Activated B cell treated with CpG ODN at 0.5 μM for 24 hours (primary cell): Measurements from ENCODE around the gene STRN4. TPM values are rescaled to one million over a fixed set of nuclear protein-coding genes. Genes with fewer than 3 reads are reported as not detected.

ENCODE experiments used
- ATAC-seq: fragments of 200-7000 bp; cut with Tn5 transposase; one replicate; pipeline ENCODE4 v1.10.0; 2021; ENCODE audit warnings: low read depth, mild to moderate bottlenecking, moderate library complexity
- CTCF ChIA-PET: fragments of 350-600 bp; sonication (Branson Sonifier 250); formaldehyde crosslinking; loops from one replicate; lab custom pipeline; 2021; ENCODE audit warnings: antibody characterized with exemption; lab: Charles Lee
- POLR2A ChIA-PET: fragments of 350-600 bp; sonication (Branson Sonifier 250); formaldehyde crosslinking; loops from one replicate; lab custom pipeline; 2021; ENCODE audit warnings: antibody characterized with exemption; lab: Charles Lee
- DNase-seq: peaks from one replicate; pipeline ENCODE4 v3.0.0; 2022
- H3K27ac Mint-ChIP-seq: one replicate; pipeline ENCODE4 v1.8.0; 2020; ENCODE audit warnings: mixed read lengths
- H3K27me3 Mint-ChIP-seq: one replicate; pipeline ENCODE4 v1.8.0; 2021; ENCODE audit warnings: mixed read lengths
- H3K36me3 Mint-ChIP-seq: one replicate; pipeline ENCODE4 v1.8.0; 2021; ENCODE audit warnings: low read depth, mixed read lengths
- H3K4me1 Mint-ChIP-seq: one replicate; pipeline ENCODE4 v1.8.0; 2021; ENCODE audit warnings: mixed read lengths
- H3K4me3 Mint-ChIP-seq: one replicate; pipeline ENCODE4 v1.8.0; 2020; ENCODE audit warnings: mild to moderate bottlenecking, mixed read lengths
- H3K9me3 Mint-ChIP-seq: one replicate; pipeline ENCODE4 v1.8.0; 2020; ENCODE audit warnings: mixed read lengths
- CTCF ChIP-seq: fragments of 200-600 bp; IDR thresholded peaks from one replicate; pipeline ENCODE4 v1.8.0; 2022; ENCODE audit warnings: antibody characterized with exemption, mild to moderate bottlenecking
- intact Hi-C: fragments of 100-400 bp; cut with micrococcal nuclease; formaldehyde crosslinking; loops from one replicate; pipeline ENCODE4 v1.15.1; 2024
- total RNA-seq: library from RNA; stranded (reverse); gene quantifications from 2 replicates; pipeline ENCODE4 v1.2.3, GENCODE V29; 2022

Gene STRN4
- total RNA-seq, 1 donor from 2014 or later = 90.4 TPM

DNA sequence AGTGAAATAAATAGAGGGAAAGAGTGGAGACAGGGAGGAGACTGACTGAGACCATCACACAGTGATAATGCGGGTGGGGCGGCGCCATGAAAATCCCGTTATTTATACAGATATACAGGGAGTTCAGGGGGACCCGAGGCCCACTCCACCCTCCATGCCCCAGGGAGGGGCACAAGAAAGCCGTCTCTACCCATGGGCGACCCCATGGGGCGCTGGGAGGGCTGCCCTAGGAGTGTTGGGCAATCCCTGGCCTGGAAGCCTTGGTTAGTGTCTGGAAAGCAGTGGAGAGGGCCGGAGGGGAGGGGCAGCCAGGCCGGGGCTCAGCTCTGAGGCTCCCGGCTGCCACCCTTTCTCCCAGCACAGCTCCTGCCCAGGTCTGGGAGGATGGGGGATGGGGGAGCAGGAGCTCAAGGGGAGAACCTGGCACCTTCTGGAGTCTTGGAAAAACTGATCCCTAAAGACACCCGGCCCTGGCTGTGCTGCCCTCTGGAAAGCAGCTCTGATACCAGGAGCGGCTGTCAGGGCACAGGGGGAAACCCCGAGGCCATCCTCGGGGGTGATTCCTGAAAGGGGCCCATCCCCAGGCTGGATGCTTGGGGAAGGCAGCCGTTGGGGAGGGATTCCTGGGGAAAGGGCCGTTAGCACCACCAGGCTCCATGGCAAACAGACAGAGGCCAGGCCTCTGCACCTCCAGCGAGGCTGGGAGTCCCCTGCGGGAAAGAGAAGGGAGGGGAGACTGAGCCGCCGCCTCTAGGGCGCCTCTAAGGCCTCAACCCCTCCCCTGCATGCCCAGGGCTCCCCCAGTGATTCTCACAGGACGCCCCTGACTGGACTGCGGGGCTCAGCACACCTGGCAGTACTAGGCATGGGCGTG, 26.4 kb downstream of the STRN4 start:
- DNase-seq (no peak), ATAC-seq (no peak)
- intact Hi-C loops = loop anchor here (1.0 to 2.0 kb wide), 4 partner anchors 8 to 120 kb away; partner anchors contain the start of genes FKRP and STRN4
- no peaks in the 10 kb centered on the region for H3K27me3 Mint-ChIP-seq
- H3K4me1 Mint-ChIP-seq = peaks cover 73% of the 10 kb centered on the region
- ChIA-PET POLR2A (interaction anchor here (0.5 to 2.3 kb wide), 14 partner anchors 9 to 1949 kb away, joined by 3 to 15 read pairs (median 4); partner anchors contain the start of genes CALM3 and DACT3), CTCF (interaction anchor here (1.0 to 3.0 kb wide), 2 partner anchors 9 to 15 kb away, joined by 4 to 14 read pairs; no protein-coding TSS in a partner anchor)
- H3K27ac Mint-ChIP-seq = peak overlapping the region; percentile 97
- peak overlapping the region; percentile 69 for H3K4me3 Mint-ChIP-seq
- no peaks in the 10 kb centered on the region for H3K9me3 Mint-ChIP-seq
- H3K36me3 Mint-ChIP-seq = peaks cover 43% of the 10 kb centered on the region
- no peak for TF ChIP-seq CTCF

DNA sequence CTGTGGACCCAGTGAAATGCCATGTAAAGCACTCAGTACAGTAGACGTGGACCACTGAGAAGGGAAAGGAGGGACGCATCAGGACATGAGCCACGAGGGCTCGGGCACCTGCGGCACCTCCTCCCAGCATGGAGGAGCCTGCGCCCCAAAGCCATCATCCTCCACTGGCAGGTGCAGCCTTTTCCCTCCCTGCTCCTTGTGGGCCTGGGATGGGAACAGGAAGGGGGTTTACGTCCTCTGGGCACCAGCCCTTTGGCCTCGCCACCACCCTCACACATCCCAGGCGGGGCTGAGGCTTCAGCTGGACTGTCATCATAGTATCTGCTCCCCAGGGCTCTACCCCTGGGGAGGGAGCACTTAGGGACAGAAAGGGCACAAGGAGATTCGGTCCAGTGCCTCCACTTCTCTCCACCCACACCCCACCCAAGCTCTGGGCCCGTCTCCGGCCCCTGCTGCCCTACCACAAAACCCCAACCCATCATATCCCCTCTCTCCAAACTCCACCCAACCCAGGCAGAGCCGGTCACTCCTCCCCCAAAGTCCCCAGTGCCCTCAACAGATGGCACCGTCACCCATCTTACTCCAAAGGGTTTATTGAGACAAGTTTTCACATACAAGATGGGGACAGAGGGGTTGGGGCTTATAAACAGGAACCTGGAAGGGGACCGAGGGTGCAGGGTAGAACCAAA, 27.2 kb downstream of the STRN4 start:
- H3K36me3 Mint-ChIP-seq = peaks cover 39% of the 10 kb centered on the region

GRCh38 chr19:46718157-46718933, 27.9 kb downstream of the STRN4 start:
- CTCF ChIA-PET = interaction anchor here (1.0 to 3.0 kb wide), 3 partner anchors 10 to 57 kb away, joined by 4 to 15 read pairs (median 14); partner anchors contain the start of gene DACT3
- peaks cover 38% of the 10 kb centered on the region for H3K36me3 Mint-ChIP-seq
- H3K27ac Mint-ChIP-seq = peak overlapping the region; percentile 97
- POLR2A ChIA-PET = interaction anchor here (0.5 to 2.3 kb wide), 18 partner anchors 8 to 556 kb away, joined by 3 to 15 read pairs (median 4); partner anchors contain the start of genes CALM3, FKRP, SLC1A5 and ZC3H4
- TF ChIP-seq CTCF = no peak
- intact Hi-C loops = loop anchor here (2.0 kb wide), 2 partner anchors 28 to 100 kb away; partner anchors contain the start of genes FKRP and STRN4
- DNase-seq = peak; percentile 65
- H3K4me1 Mint-ChIP-seq = peaks cover 80% of the 10 kb centered on the region
- ATAC-seq = peak; percentile 22
- peak overlapping the region; percentile 94 for H3K4me3 Mint-ChIP-seq
- no peaks in the 10 kb centered on the region for H3K9me3 Mint-ChIP-seq
- no peaks in the 10 kb centered on the region for H3K27me3 Mint-ChIP-seq

More for the DNA sequence above, 27.2 kb downstream of the STRN4 start:
- peak overlapping the region; percentile 97 for H3K27ac Mint-ChIP-seq
- H3K4me1 Mint-ChIP-seq = peaks cover 79% of the 10 kb centered on the region
- no peak for TF ChIP-seq CTCF
- DNase-seq = peak; percentile 59
- intact Hi-C loops = loop anchor here (1.0 to 2.0 kb wide), 4 partner anchors 9 to 119 kb away; partner anchors contain the start of genes FKRP and STRN4
- ATAC-seq = peak; percentile 50
- no peaks in the 10 kb centered on the region for H3K9me3 Mint-ChIP-seq
- H3K27me3 Mint-ChIP-seq = no peaks in the 10 kb centered on the region
- POLR2A ChIA-PET = interaction anchor here (0.6 to 2.3 kb wide), 16 partner anchors 9 to 555 kb away, joined by 3 to 15 read pairs (median 6); partner anchors contain the start of genes CALM3, DACT3, FKRP and SLC1A5
- CTCF ChIA-PET = interaction anchor here (1.0 to 3.0 kb wide), 3 partner anchors 9 to 15 kb away, joined by 4 to 15 read pairs (median 14); no protein-coding TSS in a partner anchor
- peak overlapping the region; percentile 94 for H3K4me3 Mint-ChIP-seq

- ChIA-PET CTCF (interaction anchor here (1.0 to 1.8 kb wide), 2 partner anchors 10 to 56 kb away, joined by 4 to 15 read pairs; partner anchors contain the start of gene DACT3), POLR2A (interaction anchor here (0.8 to 2.3 kb wide), 10 partner anchors 8 to 556 kb away, joined by 3 to 15 read pairs (median 5); partner anchors contain the start of genes CALM3, FKRP, SLC1A5 and ZC3H4)
- intact Hi-C loops = loop anchor here (1.0 to 2.0 kb wide), 4 partner anchors 29 to 395 kb away; partner anchors contain the start of genes FKRP and STRN4
Observed at GRCh38 chr19:46717716-46718143, 28.5 kb downstream of the STRN4 start.

More at GRCh38 chr19:46717716-46718143, 28.5 kb downstream of the STRN4 start:
- no peak for TF ChIP-seq CTCF
- H3K27ac Mint-ChIP-seq = peak overlapping the region; percentile 97
- H3K4me1 Mint-ChIP-seq = peaks cover 78% of the 10 kb centered on the region
- H3K4me3 Mint-ChIP-seq = peak overlapping the region; percentile 94
- DNase-seq (peak; percentile 37), ATAC-seq (peak; percentile 20)
- no peaks in the 10 kb centered on the region for H3K9me3 Mint-ChIP-seq
- H3K27me3 Mint-ChIP-seq = no peaks in the 10 kb centered on the region
- peaks cover 40% of the 10 kb centered on the region for H3K36me3 Mint-ChIP-seq
